Measurements from ENCODE around the gene PPM1A.

DNA sequence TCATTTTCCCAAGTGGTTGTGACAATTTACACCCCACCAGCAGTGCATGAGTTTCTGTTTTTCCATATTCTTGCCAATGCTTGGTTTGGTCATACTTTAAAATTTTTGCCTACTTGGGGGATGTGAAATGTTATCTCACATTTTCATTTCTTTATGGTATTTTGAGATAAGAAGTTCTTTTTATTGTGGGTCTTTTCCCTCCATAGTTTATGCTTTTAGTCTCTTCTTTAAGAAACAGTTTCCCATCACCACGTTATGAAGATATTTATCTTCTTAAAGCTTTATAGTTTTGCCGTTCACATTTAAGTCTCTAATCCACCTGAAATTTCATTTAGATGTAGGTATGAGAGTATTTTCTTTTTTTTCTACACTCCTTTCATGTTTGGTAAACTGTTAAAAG is 95.7 kb downstream of the PPM1A start:
- TF ChIP-seq, protein P1, sequence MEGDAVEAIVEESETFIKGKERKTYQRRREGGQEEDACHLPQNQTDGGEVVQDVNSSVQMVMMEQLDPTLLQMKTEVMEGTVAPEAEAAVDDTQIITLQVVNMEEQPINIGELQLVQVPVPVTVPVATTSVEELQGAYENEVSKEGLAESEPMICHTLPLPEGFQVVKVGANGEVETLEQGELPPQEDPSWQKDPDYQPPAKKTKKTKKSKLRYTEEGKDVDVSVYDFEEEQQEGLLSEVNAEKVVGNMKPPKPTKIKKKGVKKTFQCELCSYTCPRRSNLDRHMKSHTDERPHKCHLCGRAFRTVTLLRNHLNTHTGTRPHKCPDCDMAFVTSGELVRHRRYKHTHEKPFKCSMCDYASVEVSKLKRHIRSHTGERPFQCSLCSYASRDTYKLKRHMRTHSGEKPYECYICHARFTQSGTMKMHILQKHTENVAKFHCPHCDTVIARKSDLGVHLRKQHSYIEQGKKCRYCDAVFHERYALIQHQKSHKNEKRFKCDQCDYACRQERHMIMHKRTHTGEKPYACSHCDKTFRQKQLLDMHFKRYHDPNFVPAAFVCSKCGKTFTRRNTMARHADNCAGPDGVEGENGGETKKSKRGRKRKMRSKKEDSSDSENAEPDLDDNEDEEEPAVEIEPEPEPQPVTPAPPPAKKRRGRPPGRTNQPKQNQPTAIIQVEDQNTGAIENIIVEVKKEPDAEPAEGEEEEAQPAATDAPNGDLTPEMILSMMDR (IDR thresholded peaks at IDR 0.05; ENCODE audit: low read length) = no peak
- TF ChIP-seq EZH2 (IDR thresholded peaks at IDR 0.05; ENCODE audit: borderline replicate concordance, low read length) = no peak

Data from OCI-LY1 (cell line).